ENCODE measurements around the gene PRUNE2.
A peak's percentile ranks its signal among the peaks of the same experiment; 100 is the strongest.

The PRUNE2 gene

DNA sequence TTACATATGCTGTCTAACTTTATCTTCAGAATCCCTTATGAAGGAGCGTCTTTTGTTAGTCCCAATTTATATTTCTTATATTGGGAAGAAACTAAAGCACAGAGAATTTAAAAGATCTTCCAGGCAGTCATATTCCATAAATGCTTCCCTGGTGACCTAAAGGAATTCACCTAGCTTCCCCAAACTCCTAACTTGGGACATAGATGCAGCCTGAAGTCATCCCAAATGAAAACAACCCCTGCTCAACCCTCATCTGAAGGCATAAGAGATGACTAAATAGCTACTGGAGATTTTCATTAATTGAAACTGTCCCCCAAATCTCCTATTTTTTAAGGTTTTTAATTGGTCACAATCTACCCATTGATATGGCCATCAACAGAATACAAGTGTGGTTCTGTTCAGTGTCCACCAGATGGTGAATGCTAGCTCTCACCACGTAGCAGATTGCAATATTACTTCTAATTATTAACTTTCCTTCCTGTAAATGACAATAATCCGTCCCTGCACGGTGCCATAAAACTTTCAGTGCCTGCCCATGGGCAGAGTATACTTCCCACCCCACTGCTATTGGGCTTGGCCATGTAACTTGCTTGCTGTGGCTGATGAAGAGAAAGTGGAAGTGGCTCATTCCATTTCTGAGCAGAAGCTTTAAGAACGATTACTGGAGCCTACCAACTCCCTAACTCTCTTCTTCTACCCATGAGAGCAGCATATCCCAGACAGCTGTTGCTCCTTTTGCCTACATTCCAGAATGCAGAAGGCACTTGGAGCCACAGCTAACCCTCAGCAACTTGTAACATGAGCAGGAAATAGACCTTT, 18.7 kb downstream of the PRUNE2 start:
- CTCF ChIA-PET, result interaction anchor here (0.9 kb wide), 1 partner anchor 197 kb away, joined by 3 read pairs; no protein-coding TSS in a partner anchor
- no peak for TF ChIP-seq CTCF (IDR thresholded peaks at IDR 0.05; ENCODE audit: control extremely low read depth, extremely low read depth, low read depth, missing control alignments)
- POLR2A ChIA-PET, result no interaction called here
- DNase-seq (ENCODE audit: extremely low spot score), result no peak

DNA sequence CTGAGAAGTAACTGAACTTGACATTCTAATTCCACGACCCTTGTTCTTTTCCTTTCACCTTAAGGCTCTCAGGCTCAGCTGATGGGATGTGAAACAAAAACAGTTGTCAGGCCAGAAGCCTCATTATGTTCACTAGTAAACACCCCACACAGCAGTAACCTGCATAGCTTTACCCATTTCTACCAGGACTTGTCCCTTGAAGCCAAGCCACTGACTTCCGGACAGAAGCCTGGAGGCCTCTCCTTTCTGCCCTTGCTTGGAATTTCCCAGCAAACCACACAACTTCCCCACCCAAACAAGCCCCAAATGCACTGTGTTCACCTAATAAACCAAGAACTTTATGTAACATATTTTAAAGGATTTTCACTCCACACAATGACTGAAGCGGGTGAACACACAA, 19.6 kb downstream of the PRUNE2 start:
- TF ChIP-seq CTCF (IDR thresholded peaks at IDR 0.05; ENCODE audit: control extremely low read depth, extremely low read depth, low read depth, missing control alignments), result no peak
- CTCF ChIA-PET, result no interaction called here
- POLR2A ChIA-PET, result interaction anchor here (0.6 kb wide), 1 partner anchor 1589 kb away, joined by 3 read pairs; no protein-coding TSS in a partner anchor
- DNase-seq (ENCODE audit: extremely low spot score), result no peak

DNA sequence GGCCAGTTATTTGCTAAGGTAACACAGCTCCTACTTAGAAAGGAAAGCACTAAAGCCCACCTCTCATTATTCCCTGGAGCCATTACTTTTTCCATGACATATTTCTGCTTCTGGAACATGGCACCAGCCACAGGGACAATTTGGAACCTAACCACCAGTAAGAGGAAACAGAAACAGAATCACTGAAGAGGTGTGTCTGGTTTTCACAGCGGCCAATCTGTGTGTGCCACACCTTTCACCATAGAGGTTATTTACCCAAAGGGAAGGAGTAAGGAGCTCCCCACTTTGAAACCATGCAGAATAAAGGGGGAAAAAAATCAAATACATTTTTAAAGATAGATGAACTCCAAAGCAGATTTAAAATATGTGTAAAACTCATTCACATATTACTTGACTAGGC, 21.1 kb downstream of the PRUNE2 start:
- ChIA-PET CTCF (no interaction called here), POLR2A (no interaction called here)
- TF ChIP-seq CTCF (IDR thresholded peaks at IDR 0.05; ENCODE audit: control extremely low read depth, extremely low read depth, low read depth, missing control alignments), result no peak
- DNase-seq (ENCODE audit: extremely low spot score), result no peak

DNA sequence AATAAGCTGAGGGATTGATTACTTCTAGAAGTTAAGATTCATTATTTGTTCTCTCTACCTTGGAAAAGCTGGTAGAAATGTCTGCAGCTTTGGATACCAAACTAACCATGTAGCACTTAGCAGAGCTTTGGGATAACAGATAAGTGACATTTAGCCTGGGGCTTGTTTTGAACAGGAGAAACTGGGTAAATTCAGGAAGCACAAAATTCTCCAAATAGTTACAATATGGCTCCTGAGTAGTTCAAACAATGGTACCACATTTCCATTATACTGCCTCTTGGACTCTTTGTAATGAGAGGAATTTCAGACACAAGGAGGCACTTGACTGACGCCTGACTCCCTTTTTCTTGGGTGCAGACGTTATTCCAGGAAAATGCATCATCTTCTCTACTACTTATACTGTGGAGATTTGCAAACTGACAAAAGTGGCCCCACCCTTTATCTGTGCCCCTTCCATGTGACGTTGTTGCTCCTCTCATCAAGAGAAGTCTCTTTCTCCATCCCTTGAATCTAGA, 22.5 kb downstream of the PRUNE2 start:
- no peak for DNase-seq (ENCODE audit: extremely low spot score)
- TF ChIP-seq CTCF (IDR thresholded peaks at IDR 0.05; ENCODE audit: control extremely low read depth, extremely low read depth, low read depth, missing control alignments), result no peak
- ChIA-PET CTCF (interaction anchor here (1.1 kb wide), 1 partner anchor 33 kb away, joined by 3 read pairs; no protein-coding TSS in a partner anchor), POLR2A (no interaction called here)

GRCh38 chr9:76882686-76883085, 23.2 kb downstream of the PRUNE2 start:
- DNase-seq (ENCODE audit: extremely low spot score), result peak; percentile 42
- CTCF ChIA-PET, result interaction anchor here (1.1 kb wide), 1 partner anchor 33 kb away, joined by 3 read pairs; no protein-coding TSS in a partner anchor
- POLR2A ChIA-PET, result no interaction called here
- no peak for TF ChIP-seq CTCF (IDR thresholded peaks at IDR 0.05; ENCODE audit: control extremely low read depth, extremely low read depth, low read depth, missing control alignments)

DNA sequence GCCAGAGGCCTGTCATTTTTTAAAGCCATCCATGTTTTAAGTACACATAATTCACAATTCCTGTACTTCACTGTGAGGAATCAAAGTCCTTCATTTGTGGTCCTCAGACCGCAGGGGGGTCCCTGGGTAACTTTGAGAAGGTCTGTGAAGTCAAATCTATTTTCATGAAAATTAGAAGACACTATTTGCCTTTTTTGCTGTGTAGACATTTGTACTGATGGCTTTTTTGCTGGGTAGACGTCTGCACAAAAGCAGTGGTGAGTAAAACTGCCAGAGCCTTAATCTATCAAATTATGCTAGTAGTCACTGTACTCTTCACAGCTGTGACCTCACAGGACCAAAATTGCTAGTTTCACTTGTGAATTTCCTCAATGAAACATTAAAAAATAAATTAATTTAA, 25.7 kb downstream of the PRUNE2 start:
- TF ChIP-seq CTCF (IDR thresholded peaks at IDR 0.05; ENCODE audit: control extremely low read depth, extremely low read depth, low read depth, missing control alignments), result no peak

More for the DNA sequence above, 25.7 kb downstream of the PRUNE2 start:
- no peak for DNase-seq (ENCODE audit: extremely low spot score)
- ChIA-PET CTCF (no interaction called here), POLR2A (interaction anchor here (0.6 kb wide), 1 partner anchor 489 kb away, joined by 3 read pairs; no protein-coding TSS in a partner anchor)

All from GM10248 (cell line).